Measurements from ENCODE around the gene MTG1. TPM values are rescaled to one million over a fixed set of nuclear protein-coding genes. Genes with fewer than 3 reads are reported as not detected.
A peak's percentile ranks its signal among the peaks of the same experiment; 100 is the strongest.

The MTG1 gene
- total and polyA plus RNA-seq, 2 experiments from 2014 or later = 22.8 to 50.7 TPM

- H3K4me1 ChIP-seq (ENCODE audit: insufficient read depth) = no peaks in the 10 kb centered on the region
- H3K4me2 ChIP-seq (ENCODE audit: unreplicated experiment) = peak overlapping the region; percentile 73
- H3K9me3 ChIP-seq (ENCODE audit: low read depth) = no peaks in the 10 kb centered on the region
- no peak overlapping the region for H3K27ac ChIP-seq
- peak overlapping the region; percentile 38; the same call in 1 of the 2 replicates for H3K9ac ChIP-seq
- no peaks in the 10 kb centered on the region for H3K9me2 ChIP-seq (ENCODE audit: insufficient read depth)
- TF ChIP-seq EZH2phosphoT487 (IDR thresholded peaks at IDR 0.05; ENCODE audit: insufficient read depth, low read depth) (no peak), EZH2 (IDR thresholded peaks at IDR 0.05; ENCODE audit: insufficient read depth, poor library complexity, severe bottlenecking) (no peak)
- in situ Hi-C loops (cut with MboI) = no loop called here
- H2AFZ ChIP-seq = peak overlapping the region; percentile 84
- peak; percentile 74 for DNase-seq
- H3K79me2 ChIP-seq (ENCODE audit: insufficient read depth) = no peaks in the 10 kb centered on the region
- H3K27me3 ChIP-seq (replicated peaks; ENCODE audit: insufficient read depth) = no peaks in the 10 kb centered on the region
- 1% methylated on average over 44 to 79 of the region's 90 CpGs for WGBS, 2 experiments (ENCODE audit: low coverage in 1 of 2, low lambda C conversion rate in 2 of 2, missing lambda C conversion rate in 2 of 2)
- no peaks in the 10 kb centered on the region; the same call in 1 of the 2 replicates for H3K36me3 ChIP-seq (ENCODE audit: low read depth)
- no peaks in the 10 kb centered on the region for H4K20me1 ChIP-seq (ENCODE audit: insufficient read depth)
- H3F3A ChIP-seq (ENCODE audit: insufficient read depth) = no peaks in the 10 kb centered on the region
- peak overlapping the region; percentile 73 for H3K4me3 ChIP-seq
Measured at GRCh38 chr10:133378251-133379096, 15.5 kb upstream of the MTG1 start.

- H3F3A ChIP-seq (ENCODE audit: insufficient read depth) = no peaks in the 10 kb centered on the region
- H3K9me3 ChIP-seq (ENCODE audit: low read depth) = no peaks in the 10 kb centered on the region
- DNase-seq = peak; percentile 71
- peak within 1 kb of the TSS; percentile 73 for H3K4me2 ChIP-seq (ENCODE audit: unreplicated experiment)
- H3K9me2 ChIP-seq (ENCODE audit: insufficient read depth) = no peaks in the 10 kb centered on the region
- no peak within 1 kb of the TSS for H3K27ac ChIP-seq
- no peaks in the 10 kb centered on the region; the same call in 1 of the 2 replicates for H3K36me3 ChIP-seq (ENCODE audit: low read depth)
- no peak for TF ChIP-seq EZH2 (IDR thresholded peaks at IDR 0.05; ENCODE audit: insufficient read depth, poor library complexity, severe bottlenecking)
- TF ChIP-seq EZH2phosphoT487 (IDR thresholded peaks at IDR 0.05; ENCODE audit: insufficient read depth, low read depth) = no peak
- no peaks in the 10 kb centered on the region for H3K27me3 ChIP-seq (replicated peaks; ENCODE audit: insufficient read depth)
- H3K9ac ChIP-seq = peak within 1 kb of the TSS; percentile 70
- peak within 1 kb of the TSS; percentile 88 for H2AFZ ChIP-seq
- peak within 1 kb of the TSS; percentile 79 for H3K4me3 ChIP-seq
- H3K4me1 ChIP-seq (ENCODE audit: insufficient read depth) = no peaks in the 10 kb centered on the region
- in situ Hi-C loops (cut with MboI) = no loop called here
- no peaks in the 10 kb centered on the region for H4K20me1 ChIP-seq (ENCODE audit: insufficient read depth)
- no peaks in the 10 kb centered on the region for H3K79me2 ChIP-seq (ENCODE audit: insufficient read depth)
- WGBS, 2 experiments (ENCODE audit: low coverage in 1 of 2, low lambda C conversion rate in 2 of 2, missing lambda C conversion rate in 2 of 2) = 4 to 11% methylated on average over 21 to 50 of the region's 78 CpGs
Measured at GRCh38 chr10:133379152-133379800, 14.7 kb upstream of the MTG1 start, which contains the start of gene PAOX. Gene PAOX, plus strand, starts transcription at chr10:133379262. Its CDS starts 55 bp downstream, at chr10:133379317.

- peak overlapping the region; percentile 70 for H3K9ac ChIP-seq
- H3K4me3 ChIP-seq = peak overlapping the region; percentile 79
- WGBS, 2 experiments (ENCODE audit: low coverage in 1 of 2, low lambda C conversion rate in 2 of 2, missing lambda C conversion rate in 2 of 2) = 87 to 92% methylated on average over 25 to 36 of the region's 36 CpGs
- H3F3A ChIP-seq (ENCODE audit: insufficient read depth) = no peaks in the 10 kb centered on the region
- no peak for DNase-seq
- H3K36me3 ChIP-seq (ENCODE audit: low read depth) = no peaks in the 10 kb centered on the region; the same call in 1 of the 2 replicates
- TF ChIP-seq EZH2 (IDR thresholded peaks at IDR 0.05; ENCODE audit: insufficient read depth, poor library complexity, severe bottlenecking) (no peak), EZH2phosphoT487 (IDR thresholded peaks at IDR 0.05; ENCODE audit: insufficient read depth, low read depth) (no peak)
- H2AFZ ChIP-seq = peak overlapping the region; percentile 88; the same call in 1 of the 2 replicates
- no peaks in the 10 kb centered on the region for H3K4me1 ChIP-seq (ENCODE audit: insufficient read depth)
- no peaks in the 10 kb centered on the region for H3K9me3 ChIP-seq (ENCODE audit: low read depth)
- no peaks in the 10 kb centered on the region for H3K27me3 ChIP-seq (replicated peaks; ENCODE audit: insufficient read depth)
- peak overlapping the region; percentile 59 for H3K4me2 ChIP-seq (ENCODE audit: unreplicated experiment)
- no peaks in the 10 kb centered on the region for H3K79me2 ChIP-seq (ENCODE audit: insufficient read depth)
- H3K9me2 ChIP-seq (ENCODE audit: insufficient read depth) = no peaks in the 10 kb centered on the region
- in situ Hi-C loops (cut with MboI) = no loop called here
- no peaks in the 10 kb centered on the region for H4K20me1 ChIP-seq (ENCODE audit: insufficient read depth)
- H3K27ac ChIP-seq = no peak overlapping the region
Measured at GRCh38 chr10:133379801-133380666, 13.9 kb upstream of the MTG1 start.

GRCh38 chr10:133381036-133381435 lies 12.9 kb upstream of the MTG1 start:
- Histone ChIP-seq H3K36me3 (ENCODE audit: low read depth) (no peaks in the 10 kb centered on the region; the same call in 1 of the 2 replicates), H3K4me2 (ENCODE audit: unreplicated experiment) (no peak overlapping the region), H3K4me1 (ENCODE audit: insufficient read depth) (no peaks in the 10 kb centered on the region), H3F3A (ENCODE audit: insufficient read depth) (no peaks in the 10 kb centered on the region), H3K9me3 (ENCODE audit: low read depth) (no peaks in the 10 kb centered on the region), H3K4me3 (no peak overlapping the region), H3K9me2 (ENCODE audit: insufficient read depth) (no peaks in the 10 kb centered on the region), H3K27ac (no peak overlapping the region), H3K79me2 (ENCODE audit: insufficient read depth) (no peaks in the 10 kb centered on the region), H3K9ac (no peak overlapping the region), H4K20me1 (ENCODE audit: insufficient read depth) (no peaks in the 10 kb centered on the region), H2AFZ (no peak overlapping the region), H3K27me3 (replicated peaks; ENCODE audit: insufficient read depth) (no peaks in the 10 kb centered on the region)
- in situ Hi-C loops (cut with MboI) = no loop called here
- TF ChIP-seq EZH2phosphoT487 (IDR thresholded peaks at IDR 0.05; ENCODE audit: insufficient read depth, low read depth) = no peak
- TF ChIP-seq EZH2 (IDR thresholded peaks at IDR 0.05; ENCODE audit: insufficient read depth, poor library complexity, severe bottlenecking) = no peak
- 94 to 96% methylated on average over 8 of the region's 8 CpGs for WGBS, 2 experiments (ENCODE audit: low coverage in 1 of 2, low lambda C conversion rate in 2 of 2, missing lambda C conversion rate in 2 of 2)
- no peak for DNase-seq

Data from GM23248 (cell line).